NCI-H748 treated with DMSO at 0.1 percent for 48 hours (cell line): ENCODE data around the gene MRPL55.

Source experiments
- DNase-seq: peaks from one replicate; lab custom pipeline; 2025; lab: John Stamatoyannopoulos, UW

The MRPL55 gene

DNA sequence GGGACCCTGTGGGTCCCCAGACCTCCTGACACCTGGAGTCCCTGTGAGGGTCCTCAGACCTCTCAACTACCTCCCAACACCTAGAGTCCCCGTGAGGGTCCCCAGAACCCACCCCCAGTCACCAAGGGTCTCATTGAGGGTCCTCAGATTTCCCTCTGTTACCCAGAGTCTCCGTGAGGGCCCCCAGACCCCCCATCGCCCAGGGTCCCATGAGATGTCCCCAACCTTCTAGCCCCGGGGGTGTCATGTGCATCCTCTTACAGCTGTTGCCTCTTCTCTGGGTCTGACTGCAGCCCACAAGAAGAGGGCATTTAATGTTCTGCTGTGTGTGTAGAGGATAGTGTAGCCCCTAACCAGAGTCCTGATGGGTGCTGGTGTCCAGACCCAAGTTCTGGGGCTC is 38.7 kb upstream of the MRPL55 start:
- DNase-seq, result no peak

- no peak for DNase-seq
Observed at GRCh38 chr1:228147151-228147693, 38.1 kb upstream of the MRPL55 start.

DNA sequence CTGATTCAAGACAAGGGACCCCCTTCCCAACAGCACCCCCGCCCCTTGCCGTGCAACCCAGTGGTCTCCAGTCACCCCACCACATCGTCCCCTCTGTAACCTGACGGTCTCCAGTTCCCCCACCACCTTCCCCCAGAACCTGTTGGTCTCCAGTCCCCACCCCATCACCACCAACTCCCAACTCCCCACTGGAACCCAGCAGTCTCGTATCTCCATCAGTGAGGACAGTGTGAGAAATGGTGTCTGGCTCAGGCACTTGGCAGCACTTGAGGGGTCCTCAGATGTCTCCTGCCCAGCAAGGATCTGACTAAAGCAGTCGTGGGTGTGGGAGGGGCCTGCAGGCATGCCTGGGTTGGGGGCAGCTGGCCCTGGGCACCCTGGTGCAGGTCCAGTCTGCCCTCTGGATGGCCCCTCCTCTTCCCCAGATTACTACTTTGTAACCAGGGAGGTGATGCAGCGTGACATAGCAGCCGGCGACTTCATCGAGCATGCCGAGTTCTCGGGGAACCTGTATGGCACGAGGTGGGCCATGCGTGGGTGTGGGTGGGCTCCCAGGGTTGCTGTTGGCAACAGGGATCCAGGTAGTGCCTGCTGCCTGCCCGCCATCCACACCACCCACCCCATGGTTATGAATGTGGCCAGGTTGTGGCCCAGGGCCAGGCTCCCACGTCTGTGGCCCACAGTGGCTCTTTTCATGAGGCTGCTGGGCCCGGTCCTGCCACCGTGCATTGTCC is 37.5 kb upstream of the MRPL55 start:
- DNase-seq, result no peak

GRCh38 chr1:228145463-228146416 is 36.6 kb upstream of the MRPL55 start:
- no peak for DNase-seq

DNA sequence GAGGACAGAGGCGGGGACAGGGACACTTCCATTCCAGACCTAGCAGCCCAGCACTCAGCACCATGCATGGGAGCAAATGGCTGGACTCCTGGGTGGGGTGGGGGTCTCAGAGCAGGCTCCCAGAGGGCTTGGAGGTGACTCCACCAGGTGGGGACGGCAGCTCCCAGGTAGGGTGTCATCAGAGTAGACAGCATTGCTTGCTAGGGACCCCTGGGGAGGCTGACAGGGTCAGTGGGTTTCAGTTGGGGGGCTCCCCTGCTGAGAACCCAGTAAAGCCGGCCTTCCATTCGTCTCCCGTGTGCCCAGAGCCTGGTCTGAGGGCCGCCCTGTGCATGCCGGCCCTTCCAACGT is 35.9 kb upstream of the MRPL55 start:
- no peak for DNase-seq

GRCh38 chr1:228144193-228144992 is 35.3 kb upstream of the MRPL55 start:
- DNase-seq, result no peak

GRCh38 chr1:228143480-228144192 is 34.5 kb upstream of the MRPL55 start:
- DNase-seq, result no peak

GRCh38 chr1:228142701-228143136 is 33.6 kb upstream of the MRPL55 start:
- DNase-seq, result no peak

- DNase-seq, result no peak
Observed at GRCh38 chr1:228142155-228142691, 33.1 kb upstream of the MRPL55 start.

GRCh38 chr1:228141226-228142044 is 32.3 kb upstream of the MRPL55 start:
- DNase-seq, result no peak

DNA sequence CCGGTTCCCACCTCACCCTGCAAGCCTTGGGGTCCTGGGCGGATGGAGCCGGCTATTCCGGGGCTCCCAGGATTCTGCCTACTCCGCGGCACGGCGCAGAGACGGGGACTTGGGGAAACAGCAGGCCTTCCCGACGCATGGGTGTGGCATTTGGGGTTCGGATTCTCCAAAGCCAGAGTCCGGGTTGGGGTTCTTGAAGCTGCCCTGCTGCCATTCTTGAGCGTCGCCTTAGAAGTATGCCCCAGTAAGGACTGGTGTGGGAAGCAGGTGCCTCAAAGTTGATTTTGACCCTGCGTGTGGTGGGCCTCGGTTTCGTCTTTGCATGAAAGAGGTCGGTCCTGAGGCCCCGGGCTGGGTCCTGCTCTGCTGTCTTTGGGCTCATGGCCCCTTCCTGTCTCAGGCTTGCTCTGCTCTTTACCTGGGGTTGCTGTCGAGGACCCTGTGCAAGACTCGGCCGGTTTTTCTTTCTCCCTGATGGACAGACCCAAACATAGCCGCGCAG is 31.7 kb upstream of the MRPL55 start:
- no peak for DNase-seq

DNA sequence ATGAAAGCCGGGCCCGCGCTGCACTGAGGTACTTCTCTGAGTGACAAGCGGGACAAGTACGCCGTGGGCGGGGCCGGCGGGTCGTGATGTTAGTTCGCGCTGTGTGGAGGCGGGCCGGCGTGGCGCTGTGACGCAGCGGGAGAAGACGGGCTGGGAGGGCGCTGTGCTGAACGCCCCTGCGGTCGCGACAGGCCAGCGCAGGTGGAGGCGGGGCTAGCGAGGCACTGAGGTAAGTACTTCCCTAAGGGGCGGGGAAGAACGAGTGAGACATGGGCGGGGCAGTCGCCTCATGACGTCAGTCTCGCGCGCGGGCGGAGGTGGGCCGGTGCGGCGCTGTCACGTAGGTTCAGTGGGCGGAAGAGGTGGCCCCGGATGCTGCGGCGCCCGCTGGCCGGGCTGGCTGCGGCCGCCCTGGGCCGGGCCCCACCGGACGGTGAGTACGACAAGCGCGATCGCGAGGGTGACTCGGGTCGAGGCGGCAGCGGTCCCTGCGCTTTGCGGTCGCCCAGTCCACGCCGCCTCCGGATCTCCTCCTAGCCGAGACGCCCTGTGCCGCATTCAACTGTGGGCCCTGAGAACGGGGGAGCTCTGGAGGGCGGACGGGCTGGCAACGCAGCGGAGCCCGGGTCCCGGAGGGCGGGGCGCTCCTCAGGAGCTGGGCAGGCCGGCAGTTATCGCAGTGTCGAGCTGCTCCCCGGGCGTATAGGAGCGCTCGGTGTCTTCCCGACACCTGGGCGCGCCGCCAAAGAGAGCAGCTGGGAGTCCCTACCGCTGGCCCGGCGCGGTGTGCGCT is 31.0 kb upstream of the MRPL55 start, which contains the start of gene GUK1:
Gene GUK1 (plus strand): TSS at position 349 of the 793 bp plus-strand sequence. CDS start 24 bp downstream, at position 373.
- peak; percentile 89 for DNase-seq

- DNase-seq, result no peak
Observed at GRCh38 chr1:228139406-228139930, 30.4 kb upstream of the MRPL55 start.

GRCh38 chr1:228136901-228137300 is 27.8 kb upstream of the MRPL55 start:
- no peak for DNase-seq

- no peak for DNase-seq
Observed at GRCh38 chr1:228134591-228134990, 25.5 kb upstream of the MRPL55 start.

DNA sequence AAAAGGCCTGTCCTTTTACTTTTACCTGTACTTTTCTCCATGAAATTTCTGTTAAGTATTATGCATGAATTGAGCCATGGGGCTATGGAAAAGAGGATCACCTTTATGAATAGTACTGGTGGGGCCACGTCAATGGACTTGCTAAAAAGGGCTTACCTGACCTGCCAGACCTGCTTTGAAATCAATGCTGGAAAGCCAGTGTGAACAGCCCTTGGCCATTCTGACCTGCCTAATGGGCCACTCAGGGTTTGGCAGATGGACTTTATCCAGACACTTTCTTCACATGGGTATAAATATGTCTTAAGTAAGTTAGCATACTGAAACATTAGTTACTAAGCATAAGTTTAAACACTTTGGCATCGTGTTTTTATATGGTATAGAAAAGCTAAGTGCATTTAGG is 22.7 kb upstream of the MRPL55 start:
- no peak for DNase-seq

DNA sequence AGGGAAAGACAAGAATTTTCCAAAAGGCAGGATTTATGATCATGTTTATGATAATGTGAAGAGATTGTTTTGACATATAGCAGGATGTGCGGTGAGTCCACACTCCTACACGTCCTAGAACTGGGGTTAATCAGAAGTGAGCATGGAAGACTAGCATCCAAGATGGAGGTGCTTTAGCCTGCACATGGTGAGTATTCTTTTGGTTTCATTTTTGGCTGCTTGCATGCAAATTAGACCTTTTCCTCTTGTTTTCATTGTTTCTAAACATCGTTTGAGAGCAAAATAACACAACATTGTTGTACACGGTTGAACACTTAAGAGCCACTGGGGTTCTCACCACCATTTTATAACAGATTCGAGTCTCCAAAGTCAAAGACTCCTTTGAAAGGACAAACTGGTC is 16.1 kb upstream of the MRPL55 start:
- DNase-seq, result no peak

- DNase-seq, result no peak
Observed at GRCh38 chr1:228123505-228123904, 14.4 kb upstream of the MRPL55 start.

- no peak for DNase-seq
Observed at GRCh38 chr1:228122921-228123441, 13.9 kb upstream of the MRPL55 start.
